NCI-H345 (cell line): ENCODE results near the gene ANKUB1.

Source experiments
- DNase-seq: peaks from one replicate; lab custom pipeline; 2025; lab: John Stamatoyannopoulos, UW

ANKUB1 gene

DNA sequence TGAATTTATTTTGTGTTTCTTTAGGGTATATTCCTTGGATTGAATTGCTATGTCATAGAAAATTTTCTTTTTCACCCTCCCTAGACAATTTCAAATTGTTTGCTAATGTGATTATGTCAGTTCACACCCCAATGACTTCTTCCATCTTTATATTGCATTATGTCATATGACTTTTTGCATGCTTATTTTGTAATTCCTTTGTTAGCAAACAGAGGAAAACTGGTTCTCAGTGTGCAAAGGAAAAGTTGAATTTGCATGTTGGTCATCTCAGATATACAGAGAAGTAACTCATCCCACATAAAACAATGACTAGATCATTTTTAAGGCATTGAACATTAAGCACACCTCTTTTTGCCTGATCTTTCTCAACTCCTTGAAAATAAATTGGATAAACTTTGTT lies 17.3 kb upstream of the ANKUB1 start:
- no peak for DNase-seq

DNA sequence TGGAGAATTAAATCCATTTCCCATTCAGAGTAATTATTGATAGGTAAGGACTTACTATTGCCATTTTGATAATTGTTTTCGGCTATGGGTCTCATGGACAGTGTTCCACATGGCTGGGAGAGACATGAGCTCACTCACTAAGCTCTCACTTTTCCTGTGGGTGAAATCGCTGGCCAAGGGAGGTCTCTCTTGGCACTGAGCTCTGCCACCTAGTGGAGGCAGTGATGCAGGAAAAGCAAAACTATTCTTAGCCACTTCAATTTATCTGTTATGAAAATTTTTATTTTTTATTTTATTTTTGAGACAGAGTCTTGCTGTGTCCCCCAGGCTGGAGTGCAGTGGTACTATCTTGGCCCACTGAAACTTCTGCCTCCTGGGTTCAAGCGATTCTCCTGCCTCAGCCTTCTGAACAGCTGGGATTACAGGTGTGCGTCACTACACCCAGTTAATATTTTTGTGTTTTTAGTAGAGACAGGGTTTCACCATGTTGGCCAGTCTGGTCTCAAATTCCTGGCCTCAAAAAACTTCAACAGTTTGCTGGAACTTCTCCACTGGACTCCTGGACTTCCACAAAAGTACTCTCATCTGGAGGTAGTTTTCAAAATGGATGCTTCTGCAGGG lies 16.0 kb upstream of the ANKUB1 start:
- peak; percentile 52 for DNase-seq

DNA sequence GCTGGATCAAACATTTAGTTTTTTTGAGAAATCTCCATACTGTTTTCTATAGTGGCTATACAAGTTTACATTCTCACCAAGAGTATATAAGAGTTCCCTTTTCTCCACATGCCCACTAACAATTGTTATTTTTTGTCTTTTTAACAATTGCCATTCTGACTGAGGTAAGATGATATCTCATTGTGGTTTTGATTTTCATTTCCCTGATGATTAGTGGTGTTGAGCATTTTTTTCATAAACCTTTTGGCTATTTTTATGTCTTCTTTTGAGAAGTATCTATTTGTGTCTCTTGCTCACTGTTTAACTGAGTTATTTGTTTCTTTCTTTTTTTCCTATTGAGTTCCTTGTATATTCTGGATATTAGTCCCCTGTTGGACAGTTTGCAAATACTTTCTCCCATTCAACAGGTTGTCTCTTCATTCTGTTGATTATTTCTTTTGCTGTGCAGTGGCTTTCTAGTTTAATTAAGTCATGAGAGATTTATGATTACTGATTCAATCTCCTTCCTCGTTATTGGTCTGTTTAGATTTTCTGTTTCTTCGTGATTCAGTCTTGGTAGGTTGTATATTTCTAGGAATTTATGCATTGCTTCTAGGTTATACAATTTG lies 13.9 kb upstream of the ANKUB1 start:
- DNase-seq: no peak

DNA sequence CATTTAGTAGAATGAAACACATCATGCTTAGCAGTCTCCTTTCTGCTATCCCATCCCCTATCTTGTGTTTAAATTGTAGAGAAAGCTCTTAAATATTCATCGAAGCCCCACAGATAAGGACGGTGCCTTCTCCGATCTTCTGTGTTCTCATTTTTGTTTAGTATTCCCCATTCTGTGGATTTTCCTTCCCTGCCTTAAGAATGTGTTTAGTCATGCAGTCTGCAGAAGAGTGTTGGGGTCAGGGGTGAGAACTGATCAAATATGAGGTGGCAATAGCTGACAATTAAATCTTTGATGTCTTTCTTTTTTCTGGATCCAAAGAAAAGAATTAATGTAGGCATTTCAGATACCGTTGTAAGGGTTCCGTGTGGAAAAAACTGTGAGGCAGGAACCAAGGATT lies 9.3 kb upstream of the ANKUB1 start:
- DNase-seq: no peak

DNA sequence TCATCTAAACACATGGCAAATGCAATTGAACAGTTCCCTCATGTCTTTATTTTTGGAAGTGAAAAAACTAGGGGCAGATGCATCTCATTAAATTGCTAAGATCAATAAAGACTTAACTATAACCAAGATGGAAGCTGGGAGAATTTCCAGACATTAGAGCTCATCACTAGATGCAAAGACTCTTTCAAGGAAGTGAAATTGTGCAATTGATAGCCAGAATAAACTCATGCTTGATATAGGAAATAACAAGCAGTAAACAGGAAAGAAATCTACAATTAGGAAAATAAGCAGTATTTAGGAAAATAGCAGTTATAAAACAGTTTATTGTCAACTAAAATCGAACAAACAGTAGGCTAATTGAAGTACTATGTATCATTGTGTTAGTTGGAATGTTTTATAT lies 8.8 kb upstream of the ANKUB1 start:
- no peak for DNase-seq

DNA sequence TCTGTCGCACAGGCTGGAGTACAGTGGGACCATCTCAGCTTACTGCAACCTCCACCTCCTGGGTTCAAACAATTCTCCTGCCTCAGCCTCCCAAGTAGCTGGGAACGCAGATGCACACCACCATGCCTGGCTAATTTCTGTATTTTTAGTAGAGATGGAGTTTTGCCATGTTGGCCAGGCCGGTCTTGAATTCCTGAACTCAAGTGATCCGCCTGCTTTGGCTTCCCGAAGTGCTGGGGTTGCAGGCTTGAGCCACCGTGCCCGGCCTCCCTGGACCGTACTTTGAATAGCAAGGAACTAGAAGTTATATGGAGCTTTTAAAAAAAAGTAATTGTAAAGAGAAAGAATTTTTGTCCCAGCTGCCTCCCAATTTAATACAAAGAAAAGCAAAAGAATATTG lies 8.3 kb upstream of the ANKUB1 start:
- no peak for DNase-seq

DNA sequence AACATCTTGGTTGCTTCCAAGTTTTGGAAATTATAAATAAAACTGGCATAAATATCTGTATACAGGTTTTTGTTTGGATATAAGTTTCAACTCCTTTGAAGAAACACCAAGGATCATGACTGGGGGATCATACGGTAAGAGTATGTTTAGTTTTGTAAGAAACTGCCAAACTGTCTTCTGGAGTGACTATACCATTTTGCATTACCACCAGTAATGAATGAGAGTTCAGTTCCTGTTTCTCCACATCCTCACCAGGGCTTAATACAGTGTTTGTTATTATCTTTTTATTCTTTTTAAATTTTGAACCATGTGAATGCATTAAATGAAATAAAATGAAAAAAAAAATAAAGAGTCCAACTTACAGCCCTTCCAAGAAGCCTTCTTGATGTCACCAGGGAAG lies 3.7 kb upstream of the ANKUB1 start:
- DNase-seq: no peak

DNA sequence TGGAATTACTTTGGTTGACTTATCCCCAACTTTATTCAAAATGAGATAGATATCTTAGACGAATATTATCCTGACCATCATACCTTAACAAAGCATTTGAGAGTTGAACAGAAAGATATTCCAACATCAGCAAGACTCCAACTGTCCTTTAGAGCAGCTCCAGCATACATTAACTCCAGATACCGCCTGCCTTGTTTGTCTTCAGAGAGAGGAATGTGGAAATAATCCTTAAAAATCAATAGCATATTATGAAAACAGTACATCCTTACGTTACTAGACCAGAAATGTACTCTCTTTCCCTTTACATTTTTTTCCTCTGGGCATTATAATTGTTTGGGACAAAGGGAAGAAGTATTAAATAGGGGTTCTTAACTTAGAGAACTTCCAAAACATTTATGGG lies 1.7 kb downstream of the ANKUB1 start:
- DNase-seq: no peak

DNA sequence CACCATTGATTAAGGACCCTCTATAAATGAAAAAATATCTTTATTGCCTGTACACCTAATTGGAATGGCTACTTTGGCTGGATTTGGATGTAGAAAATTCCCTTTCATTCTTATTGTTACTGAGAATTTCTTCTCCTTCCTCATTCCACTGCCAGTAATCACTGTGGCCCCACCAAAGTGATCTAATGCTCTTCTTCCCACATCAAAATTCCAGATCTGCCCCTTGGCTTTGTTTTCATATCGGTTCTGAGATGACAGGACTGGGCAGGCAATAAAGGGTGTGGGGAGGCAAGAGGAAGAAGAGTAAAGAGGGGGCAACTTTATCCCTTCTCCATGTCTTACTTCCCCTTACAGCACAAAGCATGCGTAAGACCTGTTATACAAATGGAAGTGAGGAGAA lies 2.1 kb downstream of the ANKUB1 start:
- DNase-seq: no peak

DNA sequence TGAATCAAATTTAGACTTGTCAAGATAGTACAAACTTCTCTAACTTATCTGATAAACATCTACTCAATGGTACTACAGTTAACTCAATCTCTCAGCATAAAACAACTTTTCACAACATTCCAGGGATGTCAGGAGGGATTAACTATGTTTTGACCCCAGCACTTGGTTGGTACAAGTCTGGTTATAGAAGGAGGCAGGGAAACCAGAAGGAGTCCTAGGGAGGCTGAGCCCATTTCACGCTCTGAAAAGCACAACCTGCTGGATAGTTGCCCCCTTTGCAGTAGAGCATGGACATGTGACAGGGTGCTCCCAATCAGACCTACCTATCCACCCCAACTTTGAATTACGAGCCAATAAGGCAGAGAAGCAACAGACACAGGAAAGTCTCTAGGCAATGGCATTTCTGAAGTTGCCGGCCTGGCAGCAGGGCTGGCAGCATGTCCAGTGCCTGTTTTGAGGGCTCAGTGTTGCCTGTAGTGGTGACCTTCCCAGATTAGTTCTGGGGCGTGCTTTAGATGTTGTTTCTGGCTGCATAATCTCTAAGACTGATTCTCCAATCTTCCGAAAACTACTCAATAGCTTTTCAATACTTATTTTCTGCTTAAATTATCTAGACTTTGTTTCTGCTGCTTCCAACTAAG lies 8.2 kb downstream of the ANKUB1 start:
- DNase-seq: no peak

DNA sequence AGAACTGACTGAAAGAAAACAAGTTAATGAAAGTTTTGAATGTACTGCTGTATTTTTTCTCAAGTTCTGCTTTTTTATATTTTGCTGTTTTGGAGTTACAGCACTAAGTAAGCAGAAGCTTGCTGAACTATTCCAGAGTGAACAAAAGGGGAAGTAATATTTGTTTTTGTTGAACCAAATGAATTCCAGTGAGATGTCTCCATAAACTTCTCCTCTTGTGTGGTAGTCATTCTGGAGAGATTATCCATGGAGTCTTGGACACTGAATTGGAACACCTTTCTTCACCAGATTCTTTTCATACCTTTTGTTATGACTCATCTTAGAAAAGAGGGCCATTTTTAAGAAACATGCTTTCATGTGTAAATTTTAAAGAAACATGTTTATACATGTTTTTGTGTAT lies 8.8 kb downstream of the ANKUB1 start:
- DNase-seq: no peak

DNA sequence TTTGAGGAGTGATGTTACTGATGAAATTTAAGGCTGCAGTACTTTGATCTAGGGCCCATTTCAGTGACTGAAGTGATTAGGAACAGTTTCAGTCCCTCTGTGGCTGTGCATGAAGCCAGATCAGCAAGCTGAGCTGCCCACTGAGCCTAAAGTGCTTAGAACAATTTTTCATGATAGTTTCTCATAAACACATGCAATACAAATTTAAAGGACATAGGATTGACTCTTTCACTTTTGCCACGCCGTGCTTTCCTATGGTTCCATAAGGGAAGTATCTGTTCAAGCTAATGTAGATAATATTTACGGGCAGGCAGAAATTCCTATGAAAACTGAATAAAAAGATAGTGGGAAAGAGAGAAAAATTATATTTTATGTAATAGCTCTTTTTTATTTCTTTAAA lies 10.6 kb downstream of the ANKUB1 start:
- no peak for DNase-seq

DNA sequence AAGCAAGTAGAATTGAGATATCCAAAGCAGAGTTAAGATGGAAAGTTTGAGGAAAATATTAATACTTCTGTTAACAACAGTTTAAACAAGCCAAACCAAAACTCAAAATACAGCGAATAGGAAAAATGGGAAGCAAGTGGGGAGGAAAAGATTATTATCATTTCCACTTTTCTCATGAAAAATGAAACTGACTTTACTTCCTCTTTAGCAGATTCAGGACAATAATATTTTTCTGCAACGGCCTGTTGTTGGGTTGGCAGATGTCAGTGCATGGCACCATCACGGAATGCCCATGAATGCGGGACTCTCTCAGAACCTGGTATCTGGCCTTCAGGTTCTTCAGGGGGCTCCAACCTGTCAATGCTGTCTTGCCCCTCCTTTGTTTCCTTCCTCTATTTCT lies 11.1 kb downstream of the ANKUB1 start:
- no peak for DNase-seq

DNA sequence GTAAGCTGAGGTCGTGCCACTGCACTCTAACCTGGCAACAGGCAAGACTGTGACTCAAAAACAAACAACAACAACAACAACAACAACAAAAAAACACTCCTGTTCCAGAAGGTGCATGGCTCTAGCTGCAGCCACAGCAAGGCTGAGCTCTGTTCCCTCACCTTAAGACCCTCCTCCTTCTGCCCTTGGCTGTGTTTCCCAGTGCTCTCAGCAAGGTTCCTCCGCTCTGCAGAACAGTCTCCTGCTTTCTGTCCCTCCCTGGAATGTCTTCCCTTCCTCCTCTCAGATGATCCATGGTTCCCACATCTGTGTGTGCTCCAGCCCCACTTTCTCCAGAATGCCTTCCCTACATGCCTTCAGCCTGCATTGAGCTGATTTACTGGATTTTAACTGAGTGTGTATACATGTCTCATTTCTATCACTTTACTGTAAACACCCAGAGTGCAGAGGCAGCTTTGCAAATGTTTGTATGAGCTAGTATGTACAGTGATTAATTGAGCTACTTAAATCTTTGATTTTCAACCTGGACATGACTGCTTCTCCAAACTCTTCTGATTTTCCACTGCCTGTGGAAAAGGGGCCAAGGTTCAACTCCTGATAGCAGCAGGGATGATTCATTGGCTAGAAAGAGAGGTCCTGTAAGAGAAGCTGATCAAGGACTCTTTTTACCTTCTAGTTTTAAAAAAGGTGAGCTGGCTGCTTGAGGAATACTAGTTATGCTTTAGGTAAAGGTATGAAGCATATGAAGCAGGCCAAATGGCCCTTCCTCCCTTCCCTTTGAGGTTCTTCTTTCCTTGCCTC lies 14.7 kb downstream of the ANKUB1 start:
- DNase-seq: no peak

DNA sequence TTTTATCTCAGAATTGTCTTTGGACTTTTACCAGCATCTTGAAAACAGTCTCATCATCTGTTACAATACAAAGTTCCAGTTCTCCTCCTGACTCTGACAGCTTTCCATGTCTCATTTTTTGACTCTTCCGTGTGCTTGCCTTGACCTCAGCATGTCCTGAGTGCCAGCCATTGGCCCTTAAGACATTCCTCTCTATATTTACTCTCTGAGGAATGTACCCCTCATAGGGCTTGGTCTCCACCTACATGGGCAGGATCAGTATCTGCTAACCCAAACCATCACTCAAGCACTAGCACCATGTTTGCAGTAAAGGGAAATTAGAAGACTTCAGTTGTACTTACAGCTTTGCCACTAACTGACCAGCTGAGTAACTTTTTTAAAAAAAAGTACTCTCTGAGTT lies 16.2 kb downstream of the ANKUB1 start:
- no peak for DNase-seq

DNA sequence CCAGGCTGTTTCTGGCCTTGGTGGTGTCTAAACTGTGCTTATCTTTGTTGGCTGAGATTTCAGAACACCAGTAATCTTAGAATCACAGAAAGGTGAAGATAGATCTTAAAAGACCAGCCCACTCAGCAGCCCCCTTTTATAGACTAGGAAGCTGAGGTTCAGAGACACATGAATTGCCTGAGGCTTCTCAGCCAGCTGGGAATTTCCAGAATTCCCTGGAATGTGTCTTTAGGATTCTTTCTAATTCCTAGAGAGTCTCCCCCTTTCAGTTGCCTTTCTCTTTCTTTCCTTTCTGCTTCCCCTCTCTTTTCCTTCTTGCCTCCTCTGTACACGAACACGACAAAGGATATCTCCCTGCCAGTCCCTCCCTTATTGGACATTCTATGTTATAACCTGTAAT lies 19.5 kb downstream of the ANKUB1 start:
- DNase-seq: no peak

DNA sequence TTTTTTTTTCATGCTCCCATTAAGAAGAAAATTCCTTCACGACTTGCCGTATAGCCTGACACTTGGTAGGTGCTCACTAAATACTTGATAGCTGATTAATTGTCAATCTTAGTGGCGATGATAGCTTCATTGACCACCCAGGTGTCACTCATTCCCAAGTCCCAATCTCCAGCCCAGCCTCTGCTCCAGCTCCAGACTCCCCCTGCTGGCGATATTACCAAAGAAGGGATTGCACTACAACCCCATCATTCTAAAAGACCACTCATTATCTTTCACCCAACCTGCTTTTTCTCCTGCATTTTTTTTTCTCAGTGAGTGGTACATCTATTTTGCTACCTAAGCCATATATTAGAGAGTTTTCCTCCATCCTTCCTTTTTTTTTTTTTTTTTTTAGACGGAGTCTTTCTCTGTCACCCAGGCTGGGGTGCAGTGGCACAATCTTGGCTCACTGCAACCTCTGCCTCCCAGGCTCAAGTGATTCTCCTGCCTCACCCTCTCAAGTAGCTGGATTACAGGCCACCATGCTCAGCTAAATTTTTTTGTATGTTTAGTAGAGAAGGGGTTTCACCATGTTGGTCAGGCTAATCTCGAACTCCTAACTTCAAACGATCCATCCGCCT lies 20.6 kb downstream of the ANKUB1 start:
- DNase-seq: peak; percentile 22

DNA sequence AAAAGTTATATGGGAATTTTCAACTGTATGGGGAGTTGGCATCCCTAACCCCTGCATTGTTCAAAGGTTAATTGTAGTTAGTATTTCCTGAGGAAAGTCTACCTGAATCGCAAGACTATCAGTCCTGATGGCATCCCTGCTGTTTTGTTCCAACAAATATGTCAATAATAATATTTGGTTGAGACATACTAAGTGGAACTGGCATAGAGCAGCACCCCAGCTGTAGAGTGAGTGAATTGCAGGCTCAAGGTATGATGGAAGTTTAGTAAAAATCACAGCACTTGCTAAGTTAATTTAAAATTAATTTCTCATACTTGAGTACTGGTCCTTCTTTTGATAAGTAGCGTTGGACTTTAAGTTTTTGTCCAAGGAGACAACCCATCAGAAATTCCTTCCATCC lies 22.1 kb downstream of the ANKUB1 start:
- no peak for DNase-seq

DNA sequence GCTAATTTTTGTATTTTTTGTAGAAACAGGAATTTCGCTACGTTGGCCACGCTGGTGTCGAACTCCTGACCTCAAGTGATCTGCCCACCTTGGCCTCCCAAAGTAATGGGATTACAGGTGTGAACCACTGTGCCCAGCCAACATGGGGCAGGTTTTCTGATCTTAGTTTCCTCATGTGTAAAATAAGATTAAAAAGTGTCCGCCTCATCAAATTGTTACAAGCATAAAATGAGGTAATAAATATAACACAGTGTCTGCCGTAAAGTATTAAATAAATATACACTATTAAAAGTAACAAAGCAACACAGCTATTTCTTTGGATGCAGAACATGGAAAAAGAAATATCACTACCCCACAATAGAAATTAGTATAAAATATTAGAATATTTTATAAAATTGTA lies 23.6 kb downstream of the ANKUB1 start:
- no peak for DNase-seq

DNA sequence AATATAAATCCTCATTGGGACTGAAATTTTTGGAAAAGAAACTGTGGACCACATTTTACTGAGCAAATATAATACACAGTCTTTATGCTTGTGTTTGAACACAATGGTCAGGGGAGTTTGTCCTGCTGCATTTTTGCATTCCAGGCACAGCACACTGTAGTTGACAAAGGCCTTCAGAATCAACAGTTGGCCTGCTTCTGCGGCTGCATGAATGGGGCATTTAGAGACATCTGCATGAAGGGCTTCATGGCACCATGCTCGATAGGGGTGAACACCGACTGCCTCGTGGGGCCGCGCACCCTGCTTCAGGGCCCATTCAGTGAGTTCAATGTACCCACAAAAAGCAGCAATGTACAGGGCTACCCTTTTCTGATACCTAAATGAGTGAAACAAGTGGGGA lies 24.6 kb downstream of the ANKUB1 start:
- no peak for DNase-seq

DNA sequence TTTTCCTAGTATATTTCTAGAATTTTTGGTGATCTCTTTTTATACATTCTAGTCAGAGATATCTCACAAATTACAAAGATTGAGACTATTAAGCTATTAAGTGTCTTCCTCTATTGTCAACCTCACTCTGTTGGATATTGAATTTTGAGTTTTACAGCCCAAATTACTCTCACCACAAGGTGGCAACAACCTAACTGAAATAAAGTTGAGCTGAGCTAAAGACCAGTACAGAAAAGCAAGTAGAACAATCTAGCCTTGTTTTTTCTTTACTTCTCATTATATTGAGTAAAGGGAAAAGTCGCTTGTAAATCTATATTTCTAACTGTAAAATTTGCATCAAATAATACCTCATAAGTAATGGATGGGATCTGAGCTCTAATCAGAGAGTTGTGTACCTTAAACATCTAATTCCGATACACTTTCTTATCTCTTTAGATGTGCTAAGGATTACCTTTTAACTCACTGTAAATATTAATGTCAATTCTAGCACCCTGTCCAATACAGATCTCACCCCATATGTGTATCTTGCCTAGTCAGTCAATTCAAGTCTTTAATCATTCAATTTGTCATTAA lies 26.5 kb downstream of the ANKUB1 start:
- no peak for DNase-seq

DNA sequence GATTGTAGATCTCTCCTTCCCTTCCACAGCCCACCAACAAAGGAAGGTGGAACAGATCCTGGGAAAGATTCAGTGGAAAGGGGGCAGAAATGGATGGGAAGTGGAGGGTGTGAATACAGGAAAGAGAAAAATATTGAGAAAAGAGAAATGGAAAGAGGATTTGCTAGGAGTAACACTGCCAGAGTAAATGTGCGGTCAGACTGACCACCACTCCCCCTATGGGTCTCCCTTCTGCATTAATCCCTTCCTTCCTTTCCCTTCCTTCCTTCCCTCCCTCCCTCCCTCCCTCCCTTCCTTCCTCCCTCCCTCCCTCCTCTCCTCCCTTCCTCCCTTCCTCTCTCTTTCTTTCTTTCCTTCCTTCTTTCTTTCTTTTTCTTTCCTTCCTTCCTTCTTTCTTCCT lies 28.1 kb downstream of the ANKUB1 start:
- no peak for DNase-seq
